H1 (cell line): Measurements from ENCODE around the gene ARHGAP10. TPM values are rescaled to one million over a fixed set of nuclear protein-coding genes. Genes with fewer than 3 reads are reported as not detected.

ENCODE experiments used
- polyA plus RNA-seq, 7 experiments: library from polyadenylated mRNA; depleted of rRNA in 3 of 7; stranded (reverse) in 5 of 7; unstranded in 2 of 7; fragments of >200 nt in 5 of 7; fragments of 200-250 nt in 2 of 7; gene quantifications; 1 replicate in 5 of 7; 2 replicates in 1 of 7; 4 replicates in 1 of 7; pipeline versions ENCODE4 v1.2.1 to v1.2.3, GENCODE V29; 2011 to 2013; ENCODE audit warnings: missing spikeins in 2 of 7, mixed read lengths in 2 of 7
- total RNA-seq: library from RNA; stranded (reverse); fragmentation: NEBNext Ultra II Directional; extraction: Animal tissue kit (Norgen Biotek cat#: 25700); gene quantifications from 2 replicates; pipeline ENCODE4 v1.2.1, GENCODE V29; 2021
- TF ChIP-seq, protein P1 (sequence below): IDR thresholded peaks from 2 replicates; pipeline ENCODE4 v1.6.1; 2012; ENCODE audit warnings: inconsistent platforms
- TF ChIP-seq, protein P2 (sequence below): fragments of 300-600 bp; sonication (generic); IDR thresholded peaks from 2 replicates; pipeline ENCODE4 v1.7.1; 2012; ENCODE audit warnings: low read length, moderate library complexity, mild to moderate bottlenecking, inconsistent platforms; ENCODE audit not compliant: insufficient replicate concordance

The ARHGAP10 gene
- total and polyA plus RNA-seq, 2 of the 8 experiments (the other 6 are each of a cell fraction or from before 2014, with no cell fraction given): 3.7 to 6.1 TPM

- TF ChIP-seq, protein P1, sequence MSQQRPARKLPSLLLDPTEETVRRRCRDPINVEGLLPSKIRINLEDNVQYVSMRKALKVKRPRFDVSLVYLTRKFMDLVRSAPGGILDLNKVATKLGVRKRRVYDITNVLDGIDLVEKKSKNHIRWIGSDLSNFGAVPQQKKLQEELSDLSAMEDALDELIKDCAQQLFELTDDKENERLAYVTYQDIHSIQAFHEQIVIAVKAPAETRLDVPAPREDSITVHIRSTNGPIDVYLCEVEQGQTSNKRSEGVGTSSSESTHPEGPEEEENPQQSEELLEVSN: no peak
- TF ChIP-seq, protein P2, sequence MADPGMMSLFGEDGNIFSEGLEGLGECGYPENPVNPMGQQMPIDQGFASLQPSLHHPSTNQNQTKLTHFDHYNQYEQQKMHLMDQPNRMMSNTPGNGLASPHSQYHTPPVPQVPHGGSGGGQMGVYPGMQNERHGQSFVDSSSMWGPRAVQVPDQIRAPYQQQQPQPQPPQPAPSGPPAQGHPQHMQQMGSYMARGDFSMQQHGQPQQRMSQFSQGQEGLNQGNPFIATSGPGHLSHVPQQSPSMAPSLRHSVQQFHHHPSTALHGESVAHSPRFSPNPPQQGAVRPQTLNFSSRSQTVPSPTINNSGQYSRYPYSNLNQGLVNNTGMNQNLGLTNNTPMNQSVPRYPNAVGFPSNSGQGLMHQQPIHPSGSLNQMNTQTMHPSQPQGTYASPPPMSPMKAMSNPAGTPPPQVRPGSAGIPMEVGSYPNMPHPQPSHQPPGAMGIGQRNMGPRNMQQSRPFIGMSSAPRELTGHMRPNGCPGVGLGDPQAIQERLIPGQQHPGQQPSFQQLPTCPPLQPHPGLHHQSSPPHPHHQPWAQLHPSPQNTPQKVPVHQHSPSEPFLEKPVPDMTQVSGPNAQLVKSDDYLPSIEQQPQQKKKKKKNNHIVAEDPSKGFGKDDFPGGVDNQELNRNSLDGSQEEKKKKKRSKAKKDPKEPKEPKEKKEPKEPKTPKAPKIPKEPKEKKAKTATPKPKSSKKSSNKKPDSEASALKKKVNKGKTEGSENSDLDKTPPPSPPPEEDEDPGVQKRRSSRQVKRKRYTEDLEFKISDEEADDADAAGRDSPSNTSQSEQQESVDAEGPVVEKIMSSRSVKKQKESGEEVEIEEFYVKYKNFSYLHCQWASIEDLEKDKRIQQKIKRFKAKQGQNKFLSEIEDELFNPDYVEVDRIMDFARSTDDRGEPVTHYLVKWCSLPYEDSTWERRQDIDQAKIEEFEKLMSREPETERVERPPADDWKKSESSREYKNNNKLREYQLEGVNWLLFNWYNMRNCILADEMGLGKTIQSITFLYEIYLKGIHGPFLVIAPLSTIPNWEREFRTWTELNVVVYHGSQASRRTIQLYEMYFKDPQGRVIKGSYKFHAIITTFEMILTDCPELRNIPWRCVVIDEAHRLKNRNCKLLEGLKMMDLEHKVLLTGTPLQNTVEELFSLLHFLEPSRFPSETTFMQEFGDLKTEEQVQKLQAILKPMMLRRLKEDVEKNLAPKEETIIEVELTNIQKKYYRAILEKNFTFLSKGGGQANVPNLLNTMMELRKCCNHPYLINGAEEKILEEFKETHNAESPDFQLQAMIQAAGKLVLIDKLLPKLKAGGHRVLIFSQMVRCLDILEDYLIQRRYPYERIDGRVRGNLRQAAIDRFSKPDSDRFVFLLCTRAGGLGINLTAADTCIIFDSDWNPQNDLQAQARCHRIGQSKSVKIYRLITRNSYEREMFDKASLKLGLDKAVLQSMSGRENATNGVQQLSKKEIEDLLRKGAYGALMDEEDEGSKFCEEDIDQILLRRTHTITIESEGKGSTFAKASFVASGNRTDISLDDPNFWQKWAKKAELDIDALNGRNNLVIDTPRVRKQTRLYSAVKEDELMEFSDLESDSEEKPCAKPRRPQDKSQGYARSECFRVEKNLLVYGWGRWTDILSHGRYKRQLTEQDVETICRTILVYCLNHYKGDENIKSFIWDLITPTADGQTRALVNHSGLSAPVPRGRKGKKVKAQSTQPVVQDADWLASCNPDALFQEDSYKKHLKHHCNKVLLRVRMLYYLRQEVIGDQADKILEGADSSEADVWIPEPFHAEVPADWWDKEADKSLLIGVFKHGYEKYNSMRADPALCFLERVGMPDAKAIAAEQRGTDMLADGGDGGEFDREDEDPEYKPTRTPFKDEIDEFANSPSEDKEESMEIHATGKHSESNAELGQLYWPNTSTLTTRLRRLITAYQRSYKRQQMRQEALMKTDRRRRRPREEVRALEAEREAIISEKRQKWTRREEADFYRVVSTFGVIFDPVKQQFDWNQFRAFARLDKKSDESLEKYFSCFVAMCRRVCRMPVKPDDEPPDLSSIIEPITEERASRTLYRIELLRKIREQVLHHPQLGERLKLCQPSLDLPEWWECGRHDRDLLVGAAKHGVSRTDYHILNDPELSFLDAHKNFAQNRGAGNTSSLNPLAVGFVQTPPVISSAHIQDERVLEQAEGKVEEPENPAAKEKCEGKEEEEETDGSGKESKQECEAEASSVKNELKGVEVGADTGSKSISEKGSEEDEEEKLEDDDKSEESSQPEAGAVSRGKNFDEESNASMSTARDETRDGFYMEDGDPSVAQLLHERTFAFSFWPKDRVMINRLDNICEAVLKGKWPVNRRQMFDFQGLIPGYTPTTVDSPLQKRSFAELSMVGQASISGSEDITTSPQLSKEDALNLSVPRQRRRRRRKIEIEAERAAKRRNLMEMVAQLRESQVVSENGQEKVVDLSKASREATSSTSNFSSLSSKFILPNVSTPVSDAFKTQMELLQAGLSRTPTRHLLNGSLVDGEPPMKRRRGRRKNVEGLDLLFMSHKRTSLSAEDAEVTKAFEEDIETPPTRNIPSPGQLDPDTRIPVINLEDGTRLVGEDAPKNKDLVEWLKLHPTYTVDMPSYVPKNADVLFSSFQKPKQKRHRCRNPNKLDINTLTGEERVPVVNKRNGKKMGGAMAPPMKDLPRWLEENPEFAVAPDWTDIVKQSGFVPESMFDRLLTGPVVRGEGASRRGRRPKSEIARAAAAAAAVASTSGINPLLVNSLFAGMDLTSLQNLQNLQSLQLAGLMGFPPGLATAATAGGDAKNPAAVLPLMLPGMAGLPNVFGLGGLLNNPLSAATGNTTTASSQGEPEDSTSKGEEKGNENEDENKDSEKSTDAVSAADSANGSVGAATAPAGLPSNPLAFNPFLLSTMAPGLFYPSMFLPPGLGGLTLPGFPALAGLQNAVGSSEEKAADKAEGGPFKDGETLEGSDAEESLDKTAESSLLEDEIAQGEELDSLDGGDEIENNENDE: no peak
Observed at GRCh38 chr4:147901388-147901787, 169.5 kb downstream of the ARHGAP10 start (continued).
